DMS114 treated with DMSO at 0.1 percent for 48 hours (cell line): ENCODE data around the gene NRP1.

Experiments
- DNase-seq: peaks from one replicate; lab custom pipeline; 2025; ENCODE audit not compliant: unreplicated experiment; lab: John Stamatoyannopoulos, UW

NRP1 gene

GRCh38 chr10:33216661-33217427, 117.6 kb downstream of the NRP1 start:
- DNase-seq = no peak

GRCh38 chr10:33215635-33216034, 118.8 kb downstream of the NRP1 start:
- no peak for DNase-seq

- DNase-seq = no peak
Measured at GRCh38 chr10:33215154-33215553, 119.3 kb downstream of the NRP1 start.

- DNase-seq = no peak
Measured at GRCh38 chr10:33214174-33214573, 120.3 kb downstream of the NRP1 start.

GRCh38 chr10:33212061-33212748, 122.3 kb downstream of the NRP1 start:
- no peak for DNase-seq

GRCh38 chr10:33211106-33211878, 123.2 kb downstream of the NRP1 start:
- no peak for DNase-seq

GRCh38 chr10:33209802-33210201, 124.7 kb downstream of the NRP1 start:
- DNase-seq = no peak

- DNase-seq = no peak
Measured at GRCh38 chr10:33208166-33208565, 126.3 kb downstream of the NRP1 start.

GRCh38 chr10:33204031-33204430, 130.4 kb downstream of the NRP1 start:
- no peak for DNase-seq

GRCh38 chr10:33201971-33202370, 132.5 kb downstream of the NRP1 start:
- DNase-seq = no peak

GRCh38 chr10:33201056-33201780, 133.2 kb downstream of the NRP1 start:
- no peak for DNase-seq

- DNase-seq = no peak
Measured at GRCh38 chr10:33199731-33200232, 134.7 kb downstream of the NRP1 start.

- no peak for DNase-seq
Measured at GRCh38 chr10:33198610-33199009, 135.9 kb downstream of the NRP1 start.

- no peak for DNase-seq
Measured at GRCh38 chr10:33196710-33197491, 137.6 kb downstream of the NRP1 start.

GRCh38 chr10:33196377-33196706, 138.1 kb downstream of the NRP1 start:
- DNase-seq = no peak

- DNase-seq = no peak
Measured at GRCh38 chr10:33195608-33196376, 138.7 kb downstream of the NRP1 start.

GRCh38 chr10:33193701-33194521, 140.6 kb downstream of the NRP1 start:
- no peak for DNase-seq

GRCh38 chr10:33193057-33193700, 141.3 kb downstream of the NRP1 start:
- peak; percentile 76 for DNase-seq
